Measurements from ENCODE around the gene CTCFL.

Gene CTCFL

DNA sequence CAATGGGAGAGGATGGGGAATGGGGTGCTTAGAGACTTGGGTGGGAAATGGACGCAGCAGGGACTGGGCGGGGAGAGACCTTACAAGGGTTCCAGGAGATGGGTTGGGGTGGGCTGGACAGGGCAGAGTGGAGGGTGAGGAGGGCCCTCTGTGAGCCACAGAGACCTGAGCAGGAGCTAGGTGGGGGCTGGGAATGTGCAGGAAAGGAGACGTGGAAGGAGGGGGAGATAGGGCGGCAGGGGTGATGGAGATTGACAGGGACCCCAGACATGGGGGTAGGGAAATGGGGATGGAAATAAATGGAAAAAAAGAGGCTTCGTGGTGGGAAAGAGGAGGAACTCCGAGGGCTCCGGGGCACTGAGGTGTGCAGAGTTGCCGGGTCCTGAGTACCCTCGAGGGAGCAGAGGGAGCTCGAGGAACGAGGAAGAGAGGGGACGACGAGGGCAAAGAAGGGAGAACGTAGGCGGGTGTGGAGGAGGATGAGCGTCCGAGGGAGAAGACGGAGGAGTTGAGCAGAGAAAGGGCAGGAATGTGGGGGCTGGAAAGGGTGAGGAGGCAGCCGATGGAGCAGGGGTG is 2.0 kb upstream of the CTCFL start:
- DNase-seq (ENCODE audit: low read depth) = no peak
- no peak overlapping the region for H3K4me3 ChIP-seq (ENCODE audit: low read length)
- TF ChIP-seq, protein P1, sequence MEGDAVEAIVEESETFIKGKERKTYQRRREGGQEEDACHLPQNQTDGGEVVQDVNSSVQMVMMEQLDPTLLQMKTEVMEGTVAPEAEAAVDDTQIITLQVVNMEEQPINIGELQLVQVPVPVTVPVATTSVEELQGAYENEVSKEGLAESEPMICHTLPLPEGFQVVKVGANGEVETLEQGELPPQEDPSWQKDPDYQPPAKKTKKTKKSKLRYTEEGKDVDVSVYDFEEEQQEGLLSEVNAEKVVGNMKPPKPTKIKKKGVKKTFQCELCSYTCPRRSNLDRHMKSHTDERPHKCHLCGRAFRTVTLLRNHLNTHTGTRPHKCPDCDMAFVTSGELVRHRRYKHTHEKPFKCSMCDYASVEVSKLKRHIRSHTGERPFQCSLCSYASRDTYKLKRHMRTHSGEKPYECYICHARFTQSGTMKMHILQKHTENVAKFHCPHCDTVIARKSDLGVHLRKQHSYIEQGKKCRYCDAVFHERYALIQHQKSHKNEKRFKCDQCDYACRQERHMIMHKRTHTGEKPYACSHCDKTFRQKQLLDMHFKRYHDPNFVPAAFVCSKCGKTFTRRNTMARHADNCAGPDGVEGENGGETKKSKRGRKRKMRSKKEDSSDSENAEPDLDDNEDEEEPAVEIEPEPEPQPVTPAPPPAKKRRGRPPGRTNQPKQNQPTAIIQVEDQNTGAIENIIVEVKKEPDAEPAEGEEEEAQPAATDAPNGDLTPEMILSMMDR (IDR thresholded peaks at IDR 0.05; ENCODE audit: insufficient read depth, low read depth, low read length, missing control alignments) = no peak

DNA sequence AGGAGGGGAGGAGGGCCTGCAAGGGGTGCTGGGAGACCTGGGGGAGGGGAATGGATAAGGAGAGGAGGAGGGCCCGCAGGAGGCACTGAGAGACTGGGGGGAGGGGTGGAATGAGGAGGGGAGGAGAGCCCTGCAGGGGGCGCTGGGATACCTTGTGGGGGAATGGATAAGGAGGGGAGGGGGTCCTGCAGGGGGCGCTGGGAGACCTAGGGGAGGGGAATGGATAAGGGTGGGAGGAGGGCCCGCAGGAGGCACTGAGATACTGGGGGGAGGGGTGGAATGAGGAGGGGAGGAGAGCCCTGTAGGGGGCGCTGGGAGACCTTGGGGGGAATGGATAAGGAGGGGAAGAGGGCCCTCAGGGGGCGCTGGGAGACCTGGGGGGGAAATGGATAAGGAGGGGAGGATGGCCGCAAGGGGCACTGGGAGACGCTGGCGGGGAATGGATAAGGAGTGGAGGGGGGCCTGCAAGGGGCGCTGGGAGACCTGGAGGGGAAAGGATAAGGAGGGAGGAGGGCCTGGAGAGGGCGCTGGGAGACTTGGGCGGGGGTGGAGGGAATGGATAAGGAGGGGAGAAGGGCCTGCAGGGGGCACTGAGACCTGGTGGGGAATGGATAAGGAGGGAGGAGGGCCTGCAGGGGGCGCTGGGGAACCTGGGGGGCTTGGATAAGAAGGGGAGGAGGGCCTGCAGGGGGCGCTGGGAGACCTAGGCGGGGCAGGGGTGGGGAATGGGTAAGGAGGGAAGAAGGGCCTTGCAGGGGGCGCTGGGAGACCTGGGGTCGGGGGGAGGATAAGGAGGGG is 1.3 kb upstream of the CTCFL start:
- TF ChIP-seq, protein P1 (IDR thresholded peaks at IDR 0.05; ENCODE audit: insufficient read depth, low read depth, low read length, missing control alignments) = no peak
- DNase-seq (ENCODE audit: low read depth) = no peak
- no peak overlapping the region for H3K4me3 ChIP-seq (ENCODE audit: low read length)

DNA sequence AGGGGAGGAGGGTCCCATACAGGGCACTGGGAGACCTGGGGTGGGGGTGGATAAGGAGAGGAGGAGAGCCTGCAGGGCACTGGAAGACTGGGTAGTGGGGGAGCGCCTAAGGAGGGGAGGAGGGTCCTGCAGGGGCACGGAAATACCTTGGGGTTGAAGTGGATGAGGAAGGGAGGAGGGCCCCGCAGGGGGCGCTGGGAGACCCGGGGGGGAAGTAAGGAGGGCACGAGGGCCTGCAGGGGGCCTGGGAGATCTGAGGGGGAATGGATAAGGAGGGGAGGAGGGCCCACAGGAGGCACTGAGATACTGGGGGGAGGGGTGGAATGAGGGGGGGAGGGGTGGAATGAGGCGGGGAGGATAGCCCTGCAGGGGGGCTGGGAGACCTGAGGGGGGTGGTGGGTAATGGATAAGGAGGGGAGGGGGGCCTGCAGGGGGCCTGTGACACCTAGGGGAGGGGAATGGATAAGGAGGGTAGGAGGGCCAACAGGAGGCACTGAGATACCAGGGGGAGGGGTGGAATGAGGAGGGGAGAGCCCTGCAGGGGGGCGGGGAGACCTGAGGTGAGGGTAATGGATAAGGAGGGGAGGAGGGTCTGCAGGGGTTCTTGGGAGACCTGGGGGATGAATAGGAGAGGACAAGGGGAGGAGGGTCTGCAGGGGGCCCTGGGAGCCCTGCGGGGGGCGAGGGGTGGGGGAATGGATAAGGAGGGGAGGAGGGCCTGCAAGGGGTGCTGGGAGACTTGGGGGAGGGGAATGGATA is 567 bp upstream of the CTCFL start:
- no peak overlapping the region for H3K4me3 ChIP-seq (ENCODE audit: low read length)
- DNase-seq (ENCODE audit: low read depth) = no peak
- TF ChIP-seq, protein P1 (IDR thresholded peaks at IDR 0.05; ENCODE audit: insufficient read depth, low read depth, low read length, missing control alignments) = no peak

DNA sequence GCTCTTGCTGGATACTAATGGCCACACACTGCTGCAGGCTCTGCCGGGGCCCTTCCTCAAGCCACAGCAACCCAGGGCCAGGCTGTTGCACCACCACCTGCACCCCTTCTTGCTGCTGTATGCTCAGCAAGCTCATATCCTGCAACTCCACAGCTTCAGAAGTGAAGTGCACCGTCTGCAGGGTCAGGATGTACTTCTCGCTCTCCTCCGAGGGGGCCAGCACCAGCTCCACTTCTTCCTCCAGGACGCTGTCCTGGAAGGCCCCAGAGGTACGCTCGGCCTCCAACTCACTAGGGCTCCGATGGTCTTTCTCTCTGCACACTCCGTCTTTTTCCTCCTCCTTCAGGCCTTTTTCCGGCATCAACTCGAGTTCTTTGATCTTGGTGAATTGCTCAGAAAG is 1.2 kb downstream of the CTCFL start:
- no peak overlapping the region for H3K4me3 ChIP-seq (ENCODE audit: low read length)
- no peak for DNase-seq (ENCODE audit: low read depth)
- TF ChIP-seq, protein P1 (IDR thresholded peaks at IDR 0.05; ENCODE audit: insufficient read depth, low read depth, low read length, missing control alignments) = no peak

DNA sequence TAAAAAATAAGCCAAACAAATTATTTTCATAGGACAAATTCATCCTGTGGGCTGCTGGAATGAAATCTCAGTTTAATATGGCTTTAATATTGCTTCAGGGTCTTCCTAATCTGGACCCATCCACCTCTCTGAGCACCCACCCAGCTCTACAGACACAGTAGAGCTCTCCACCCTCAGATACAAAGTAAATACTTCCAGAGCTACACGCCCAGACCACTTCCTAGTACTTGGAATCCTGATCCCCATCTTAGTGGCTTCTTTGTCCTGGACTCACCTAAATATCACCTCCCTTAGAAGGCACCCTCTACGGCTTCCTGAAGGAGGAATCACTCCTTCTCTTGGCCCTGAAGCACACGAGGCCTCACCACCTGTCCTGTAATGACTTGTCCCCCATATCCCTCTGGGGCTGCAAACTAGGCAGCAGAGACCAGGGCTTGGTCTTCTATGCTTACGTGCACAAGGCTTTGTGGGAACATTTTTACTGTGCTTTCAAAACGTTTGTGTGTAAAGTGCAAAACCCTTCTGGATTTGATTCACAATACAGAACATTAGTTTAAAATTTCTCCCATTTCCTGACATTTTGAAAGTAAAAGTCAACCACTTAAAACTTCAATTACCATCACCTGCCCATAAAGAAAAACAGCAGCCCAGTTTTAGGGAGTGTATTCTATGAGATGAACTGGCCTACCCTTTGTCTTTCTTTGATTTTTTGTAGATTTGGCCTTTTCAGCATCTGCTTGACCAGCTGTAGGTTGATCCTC is 2.4 kb downstream of the CTCFL start:
- TF ChIP-seq, protein P1 (IDR thresholded peaks at IDR 0.05; ENCODE audit: insufficient read depth, low read depth, low read length, missing control alignments) = no peak
- H3K4me3 ChIP-seq (ENCODE audit: low read length) = no peak overlapping the region
- DNase-seq (ENCODE audit: low read depth) = no peak

DNA sequence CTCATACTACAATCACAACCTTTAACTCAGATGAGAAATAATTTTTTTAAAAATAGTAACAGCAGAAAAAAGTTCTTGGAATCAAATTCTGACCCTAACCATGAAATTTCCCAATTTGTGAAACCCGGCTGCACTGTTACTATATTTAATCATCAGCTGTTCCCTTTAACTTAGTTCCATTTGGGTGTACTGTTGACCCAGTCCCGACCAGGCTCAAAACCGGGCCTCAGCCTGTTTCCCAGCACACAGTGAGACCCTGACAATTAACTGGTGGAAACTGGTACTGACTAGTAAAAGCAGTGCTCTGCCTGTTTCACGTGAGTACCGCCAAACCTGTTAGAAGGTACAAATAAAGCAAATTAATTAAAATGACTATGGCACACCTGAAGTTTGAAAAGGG is 7.0 kb downstream of the CTCFL start:
- H3K4me3 ChIP-seq (ENCODE audit: low read length) = no peak overlapping the region
- DNase-seq (ENCODE audit: low read depth) = no peak
- TF ChIP-seq, protein P1 (IDR thresholded peaks at IDR 0.05; ENCODE audit: insufficient read depth, low read depth, low read length, missing control alignments) = no peak
